GM18526 (cell line): ENCODE results near the gene ADGRE2.

ENCODE experiments used
- POLR2A ChIP-seq: IDR thresholded peaks from 3 replicates; pipeline ENCODE4 v1.6.1; 2011; ENCODE audit not compliant: insufficient read length; ENCODE audit errors: extremely low read depth

Gene ADGRE2

DNA sequence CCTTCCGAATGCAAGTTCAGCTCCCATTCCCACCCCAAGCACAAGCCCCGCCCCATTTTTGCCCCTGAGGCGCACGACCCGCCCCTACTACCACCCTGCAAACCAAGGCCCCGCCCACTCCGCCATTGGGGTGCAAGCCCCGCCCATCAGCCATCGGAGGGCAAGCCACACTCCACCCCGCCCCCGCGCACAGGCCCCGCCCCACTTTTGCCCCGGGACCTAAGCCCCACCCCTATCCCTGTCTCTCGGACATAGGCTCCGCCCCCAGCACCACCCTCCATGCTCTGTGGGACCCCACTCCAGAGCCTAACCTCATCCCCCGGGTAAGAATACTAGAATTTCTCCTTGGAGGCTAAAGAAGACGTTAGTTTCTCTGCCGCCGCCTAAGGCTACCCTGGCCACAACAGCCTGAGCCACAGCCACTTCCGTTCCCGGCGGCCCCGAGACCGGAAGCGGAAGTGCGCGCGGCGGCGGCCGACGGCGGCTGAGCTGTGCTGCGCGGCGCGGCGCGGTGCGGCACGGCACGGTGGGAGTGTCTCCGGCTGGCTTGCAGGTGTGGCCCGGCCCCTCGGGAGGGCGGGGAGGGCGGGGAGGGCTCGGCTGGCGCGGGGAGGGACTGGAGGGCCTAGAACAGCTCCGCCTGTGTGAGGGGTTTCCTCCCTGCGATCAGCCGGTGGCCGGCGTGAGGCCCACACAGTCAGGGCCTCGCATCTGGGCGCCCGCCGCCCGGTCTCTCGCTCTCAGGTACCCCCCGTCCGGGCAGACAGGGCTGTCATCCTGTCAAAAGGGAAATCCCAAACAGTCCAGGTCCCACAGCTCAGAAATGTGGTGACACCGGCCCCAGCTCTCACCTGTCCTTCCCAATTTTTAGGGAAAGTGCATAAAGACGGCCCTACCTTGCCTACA, 88.5 kb downstream of the ADGRE2 start, which contains the start of gene ZNF333:
ZNF333 (plus strand) TSS at position 451 of the 906 bp plus-strand sequence. CDS start 3,444 bp downstream, outside the sequence.
- TF ChIP-seq POLR2A: peak; percentile 77

DNA sequence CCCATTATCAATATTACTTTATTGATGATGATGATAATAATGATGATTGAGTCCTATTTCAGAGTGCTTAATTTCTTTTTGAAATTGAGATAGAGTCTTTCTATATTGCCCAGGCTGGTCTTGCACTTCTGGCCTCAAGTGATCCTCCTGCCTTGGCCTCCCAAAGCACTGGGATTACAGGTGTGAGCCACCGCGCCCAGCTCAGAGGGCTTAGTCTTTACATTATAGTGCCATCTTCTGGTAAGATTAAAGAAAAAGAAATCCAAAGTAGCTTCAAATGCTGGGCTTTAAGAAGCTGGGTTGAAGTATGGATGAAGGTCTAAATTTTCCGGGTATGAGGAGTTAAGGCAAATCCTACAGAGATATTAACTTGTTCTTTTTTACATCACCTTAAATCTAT, 91.9 kb downstream of the ADGRE2 start:
- no peak for TF ChIP-seq POLR2A

DNA sequence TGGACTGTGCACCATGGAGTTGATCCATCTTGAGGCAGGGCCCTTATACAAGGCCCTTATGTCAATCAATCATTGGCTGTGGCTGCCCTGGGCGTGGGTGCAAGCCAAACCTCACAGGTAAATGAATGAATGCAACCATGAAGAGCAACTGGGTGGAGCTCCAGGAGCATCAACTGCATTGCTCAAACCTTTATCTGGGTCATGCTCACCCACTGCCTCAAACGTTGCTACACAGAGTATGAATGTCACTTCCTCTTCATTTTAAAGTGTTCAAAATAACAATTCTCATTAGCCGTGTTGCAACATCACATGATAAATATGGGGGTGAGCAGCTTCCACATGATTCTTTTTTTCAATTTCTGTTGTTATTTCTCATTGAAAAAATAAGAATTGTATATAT, 94.9 kb downstream of the ADGRE2 start:
- TF ChIP-seq POLR2A: no peak
